GM21529 (cell line): ENCODE results near the gene MYO18A.
"Not testable (repeated sequence)": the region's sequence is repeated elsewhere in the genome, so short reads cannot be mapped to it uniquely, and the experiment has no call there.

Experiments used
- ATAC-seq: cut with Tn5 transposase; IDR thresholded peaks from one replicate; pipeline ENCODE4 v1.9.1; 2021; ENCODE audit not compliant: unreplicated experiment

MYO18A gene

DNA sequence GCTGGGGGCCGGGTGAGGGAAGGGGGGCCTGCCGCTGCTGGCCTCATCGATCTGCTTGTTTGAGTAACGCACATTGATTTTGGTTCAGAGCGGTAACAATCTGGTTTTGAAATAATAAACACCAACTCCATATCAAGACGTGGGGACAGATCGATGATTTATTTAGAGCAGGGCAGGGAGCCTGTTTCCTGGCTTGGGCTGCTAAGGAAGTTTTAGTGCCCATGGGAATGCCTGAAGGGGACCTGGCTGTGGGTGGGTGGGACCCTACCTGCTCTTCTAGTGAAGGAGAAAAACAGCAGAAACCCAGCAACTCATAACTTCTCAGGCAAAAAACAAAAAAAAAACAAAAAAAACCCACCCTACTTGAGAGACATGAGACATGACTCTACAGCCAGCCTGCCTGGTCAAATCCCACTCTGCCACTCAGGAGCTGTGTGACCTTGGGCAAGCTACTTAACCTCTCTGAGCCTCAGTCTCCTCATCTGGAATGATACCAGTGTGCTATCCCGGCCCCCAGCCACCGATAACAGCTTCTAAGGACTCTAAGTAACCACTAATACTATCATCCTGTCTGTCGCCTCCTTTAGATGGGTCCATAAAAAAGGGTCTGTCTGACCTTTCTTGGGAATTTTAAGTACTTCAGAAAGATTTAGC, 71.2 kb downstream of the MYO18A start:
- no peak for ATAC-seq

DNA sequence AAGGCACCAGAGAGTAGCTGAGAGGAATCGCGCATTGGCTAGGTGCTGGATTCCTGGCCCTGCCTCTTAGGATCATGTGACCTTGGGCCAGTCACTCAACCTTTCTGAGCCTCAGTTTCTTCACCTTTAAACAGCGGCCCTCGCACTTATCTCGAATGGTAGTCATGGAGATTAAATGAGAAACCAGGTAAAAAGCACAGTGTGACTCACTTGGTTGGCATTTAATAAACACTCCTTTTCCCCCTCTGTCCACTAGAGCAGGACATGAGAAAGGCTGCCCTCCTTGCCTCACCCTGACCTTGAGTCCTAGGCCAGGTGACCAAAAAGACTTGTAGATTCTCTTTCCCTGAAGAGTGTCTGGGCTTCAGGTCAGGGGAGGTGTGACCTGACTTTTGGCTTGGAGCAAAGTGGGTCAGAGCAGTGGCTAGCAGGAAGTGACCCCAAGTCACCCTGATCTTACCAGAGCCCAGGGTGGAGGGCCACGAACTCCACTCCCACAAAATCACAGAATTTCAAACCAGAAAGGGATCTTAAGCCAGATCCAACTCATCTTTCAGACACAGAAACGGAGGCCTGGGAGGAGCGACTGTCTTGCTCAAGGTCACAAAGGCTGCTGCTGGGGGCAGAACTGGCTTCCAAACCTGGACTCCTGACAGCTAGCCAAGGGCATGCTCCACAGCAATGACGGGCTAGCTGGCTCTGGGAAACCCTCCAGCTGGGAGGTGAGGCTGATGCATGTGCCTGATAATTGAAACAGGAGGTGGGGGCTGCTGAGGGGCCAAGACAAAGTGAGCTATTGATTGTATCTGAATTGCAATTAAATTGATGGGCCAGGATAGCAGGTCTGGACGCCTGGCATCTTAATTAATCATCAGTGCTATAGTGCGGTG, 72.0 kb downstream of the MYO18A start:
- no peak for ATAC-seq

DNA sequence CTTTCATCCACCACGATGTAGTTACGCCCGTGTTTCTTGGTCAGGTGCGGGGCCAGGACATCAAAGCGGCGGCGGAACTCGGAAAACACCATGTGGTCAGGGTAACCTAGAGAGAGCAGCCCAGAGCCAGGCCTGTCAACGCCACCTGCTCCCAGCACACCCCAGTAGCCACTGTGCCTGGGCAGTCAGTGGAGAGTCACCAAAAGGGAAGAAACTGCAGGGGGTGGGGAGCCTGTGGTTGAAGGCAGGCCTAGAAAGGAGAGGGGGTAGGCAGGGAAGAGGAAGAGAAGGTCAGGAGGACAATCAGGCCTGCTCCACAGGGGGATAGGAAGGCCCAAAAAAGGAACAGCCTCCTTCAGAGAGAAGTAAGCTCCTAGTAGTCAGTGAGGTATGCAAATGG, 73.1 kb downstream of the MYO18A start:
- no peak for ATAC-seq

DNA sequence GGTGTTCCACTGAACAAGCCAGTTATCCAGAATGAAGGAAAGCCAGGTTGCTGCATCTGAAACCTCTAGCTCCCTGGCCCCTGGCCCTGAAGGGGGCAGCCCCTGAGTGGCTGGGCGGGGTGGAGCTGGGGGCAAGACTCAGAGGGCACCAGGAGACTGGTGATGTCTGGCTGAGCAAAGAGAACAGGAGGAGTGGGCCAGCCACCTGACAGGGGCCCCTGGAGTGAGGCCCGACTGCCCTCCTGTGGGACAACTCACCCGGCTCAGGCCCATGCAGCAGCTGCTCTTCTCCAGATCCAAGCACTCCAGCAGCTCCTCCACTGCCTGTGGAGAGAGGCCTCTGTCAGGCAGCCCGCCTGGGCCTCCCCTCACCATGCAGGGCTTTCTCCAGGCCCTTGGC, 76.9 kb downstream of the MYO18A start:
- no peak for ATAC-seq

DNA sequence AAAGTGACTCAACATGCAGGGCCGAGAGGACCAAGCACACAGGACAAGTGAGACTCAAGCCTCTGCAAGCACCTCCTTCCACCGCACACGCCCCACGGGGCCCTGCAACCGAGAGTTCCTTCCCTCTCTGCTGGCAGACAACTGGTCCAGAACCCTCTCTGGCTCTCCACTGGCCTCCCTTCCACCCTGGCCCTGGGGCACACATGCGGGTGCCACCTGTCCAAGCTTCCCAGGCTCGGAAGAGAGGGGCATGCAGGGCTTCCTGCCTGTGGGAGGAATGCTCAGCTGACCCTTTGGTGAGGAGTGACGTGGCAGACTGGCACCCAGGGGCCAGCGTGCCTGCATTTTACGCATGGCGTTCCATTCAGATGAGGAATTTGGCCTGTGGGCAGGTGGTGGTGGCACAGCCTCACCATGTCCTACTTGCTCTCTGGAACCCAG, 77.4 kb downstream of the MYO18A start:
- no peak for ATAC-seq

DNA sequence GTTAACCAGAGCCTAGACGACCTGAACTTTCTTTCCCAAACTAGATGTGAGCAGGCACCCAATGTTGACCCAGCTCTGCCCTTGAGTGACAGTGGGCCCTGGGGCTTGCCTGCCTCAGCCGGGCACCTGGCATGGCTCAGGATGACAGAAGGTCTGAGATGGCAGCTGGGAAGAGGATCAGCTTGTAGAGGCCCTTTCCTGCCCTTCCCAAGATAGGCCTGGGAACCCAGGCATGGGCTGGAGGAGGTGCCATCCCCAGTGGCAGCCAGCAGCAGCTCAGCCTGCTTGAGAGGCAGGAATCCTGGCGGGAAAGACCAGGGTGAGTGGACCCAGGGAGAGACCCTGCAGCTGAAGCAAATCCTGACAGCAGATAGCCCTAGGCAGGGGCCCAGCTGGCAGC, 78.2 kb downstream of the MYO18A start:
- no peak for ATAC-seq

DNA sequence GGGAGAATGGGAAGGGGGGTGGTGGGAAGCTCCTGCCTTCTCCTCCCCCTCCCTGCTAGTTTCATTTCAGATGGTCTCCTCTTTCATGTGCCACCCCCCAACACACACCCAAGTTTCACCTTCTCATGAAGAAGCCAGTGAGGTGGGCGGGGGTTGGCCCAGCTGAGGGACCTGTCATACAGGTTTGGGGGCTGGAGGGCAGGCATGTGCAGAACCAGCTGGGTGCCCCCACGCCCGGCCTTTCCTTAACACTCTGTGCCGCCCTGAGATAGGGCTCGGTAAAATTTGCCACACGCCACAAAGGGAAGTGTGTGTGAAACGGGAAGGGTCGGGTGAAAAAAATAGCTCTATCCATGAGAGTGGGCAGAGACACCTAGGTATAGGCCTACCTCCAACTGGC, 79.9 kb downstream of the MYO18A start:
- ATAC-seq = no peak

DNA sequence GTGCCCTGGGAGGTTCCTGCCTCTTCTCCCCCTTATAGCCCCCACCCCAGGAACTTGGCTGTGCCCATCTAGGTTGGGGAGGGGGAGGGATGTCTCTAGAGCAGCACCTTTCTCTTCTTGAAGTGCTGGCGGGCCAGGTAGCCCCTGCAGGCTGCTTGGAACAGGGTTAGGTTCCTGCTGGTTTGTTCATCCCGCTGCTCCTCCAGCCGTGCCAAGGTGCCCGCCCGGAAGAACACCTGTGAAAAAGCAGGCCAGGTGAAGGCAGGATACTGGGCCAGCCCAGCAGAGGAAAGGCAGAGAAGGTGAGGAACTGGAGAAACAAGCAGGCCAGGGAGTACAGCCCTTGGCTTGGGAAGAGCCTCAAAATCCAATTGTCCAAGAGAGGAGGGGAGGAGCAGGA, 80.7 kb downstream of the MYO18A start:
- ATAC-seq = no peak

DNA sequence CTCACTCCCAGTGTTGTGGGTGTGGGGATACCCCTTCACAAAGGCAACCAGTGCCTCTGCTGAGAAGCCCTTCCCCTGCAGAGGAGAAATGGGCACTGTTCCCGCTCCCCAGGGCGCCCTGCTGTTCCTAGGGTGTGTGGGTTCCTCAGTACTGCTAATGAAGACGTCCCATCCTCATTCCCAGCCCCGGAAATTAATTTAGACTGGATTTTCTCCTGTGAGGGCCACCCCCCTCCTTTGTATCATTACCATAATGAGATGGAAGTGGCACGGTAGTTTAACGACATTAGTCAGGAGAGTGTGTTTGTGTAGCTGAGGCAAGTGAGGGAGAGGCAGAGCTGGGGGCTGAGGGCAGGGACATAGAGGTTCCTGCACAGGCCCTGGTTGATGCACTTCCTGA, 84.1 kb downstream of the MYO18A start:
- no peak for ATAC-seq

DNA sequence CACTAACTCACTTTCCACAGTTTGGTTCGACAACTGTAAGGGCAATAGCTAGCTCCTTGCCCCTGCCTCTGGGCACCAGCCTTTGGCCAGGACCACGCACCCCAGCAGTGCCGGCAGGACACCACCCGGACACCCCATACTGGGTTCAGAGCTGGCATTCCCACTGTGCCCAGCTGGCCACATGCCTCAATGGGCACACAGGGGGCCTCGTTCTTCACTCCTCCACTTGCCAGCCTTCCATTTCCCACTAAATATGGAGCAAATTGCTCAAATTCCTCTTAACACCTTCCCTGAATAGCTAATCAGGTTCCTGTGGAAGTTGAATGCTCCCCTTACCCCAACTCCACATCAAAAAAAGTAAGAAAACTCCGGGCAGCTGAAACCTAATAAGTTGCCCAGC, 84.8 kb downstream of the MYO18A start:
- ATAC-seq = no peak

DNA sequence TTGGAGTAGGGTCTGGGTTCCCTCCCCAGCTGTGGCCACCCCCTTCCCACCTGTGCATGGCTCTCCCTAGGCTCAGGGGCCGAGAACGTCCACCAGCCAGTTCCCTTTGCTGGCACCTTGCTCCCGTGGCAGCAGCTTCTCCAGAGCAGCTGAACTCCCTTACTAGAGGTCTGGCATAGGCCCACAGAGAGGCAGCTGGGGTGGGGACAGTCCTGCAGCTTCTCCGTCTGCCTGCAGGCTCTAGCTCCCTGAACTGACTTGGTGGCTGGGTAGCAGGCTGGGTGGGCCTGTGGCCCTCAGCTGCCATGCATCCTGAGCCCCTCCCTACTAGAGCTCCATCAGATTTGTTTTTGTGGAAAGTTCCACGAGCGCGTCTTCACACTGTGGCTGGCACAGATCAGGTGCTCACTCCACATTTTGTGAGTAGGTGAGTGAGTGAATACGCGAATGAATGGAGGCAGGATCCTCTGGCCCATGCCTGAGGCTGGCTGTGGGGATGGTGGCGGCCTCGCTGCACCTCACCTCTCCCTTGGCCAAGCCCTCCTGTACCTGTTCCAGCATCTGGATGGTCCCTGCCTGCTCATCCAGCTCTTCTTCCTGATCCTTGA, 86.0 kb downstream of the MYO18A start:
- no peak for ATAC-seq

DNA sequence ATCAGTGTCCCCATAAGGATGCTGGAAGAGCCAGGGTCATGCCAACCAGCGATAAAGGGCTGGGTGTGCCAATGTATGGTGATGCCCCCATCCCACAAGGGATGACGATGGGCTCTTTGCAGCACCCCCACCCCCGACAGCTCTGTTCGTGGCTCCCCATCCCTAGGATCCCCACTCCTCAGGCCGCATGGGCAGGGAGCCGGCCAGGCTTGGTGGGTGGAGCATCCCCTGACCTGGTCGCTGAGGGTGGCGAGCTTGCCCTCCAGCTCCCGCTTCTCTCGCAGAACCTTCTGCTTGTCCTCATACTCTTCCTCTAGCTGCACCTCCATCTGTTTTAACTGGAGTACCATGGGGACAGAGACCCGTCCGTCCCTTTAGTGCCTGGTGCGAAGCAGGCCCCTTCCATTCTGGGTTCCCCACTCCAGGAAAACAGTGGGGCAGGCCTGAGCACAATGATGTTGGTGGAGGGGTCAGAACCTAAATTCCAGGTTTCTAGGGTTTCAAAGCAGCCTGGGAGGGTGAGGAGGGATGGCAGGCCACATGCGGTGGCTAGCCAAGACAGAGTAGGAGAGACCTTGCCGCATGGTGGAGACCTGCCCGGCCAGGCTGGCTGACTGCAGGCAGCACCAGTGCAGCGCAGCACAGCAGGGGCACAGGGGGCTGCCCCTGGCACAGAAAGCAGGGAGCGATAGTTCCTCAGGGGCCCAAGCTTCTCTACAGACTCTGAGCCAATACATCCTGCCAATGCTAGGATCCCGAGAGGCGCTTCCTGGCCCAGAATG, 86.9 kb downstream of the MYO18A start:
- no peak for ATAC-seq

DNA sequence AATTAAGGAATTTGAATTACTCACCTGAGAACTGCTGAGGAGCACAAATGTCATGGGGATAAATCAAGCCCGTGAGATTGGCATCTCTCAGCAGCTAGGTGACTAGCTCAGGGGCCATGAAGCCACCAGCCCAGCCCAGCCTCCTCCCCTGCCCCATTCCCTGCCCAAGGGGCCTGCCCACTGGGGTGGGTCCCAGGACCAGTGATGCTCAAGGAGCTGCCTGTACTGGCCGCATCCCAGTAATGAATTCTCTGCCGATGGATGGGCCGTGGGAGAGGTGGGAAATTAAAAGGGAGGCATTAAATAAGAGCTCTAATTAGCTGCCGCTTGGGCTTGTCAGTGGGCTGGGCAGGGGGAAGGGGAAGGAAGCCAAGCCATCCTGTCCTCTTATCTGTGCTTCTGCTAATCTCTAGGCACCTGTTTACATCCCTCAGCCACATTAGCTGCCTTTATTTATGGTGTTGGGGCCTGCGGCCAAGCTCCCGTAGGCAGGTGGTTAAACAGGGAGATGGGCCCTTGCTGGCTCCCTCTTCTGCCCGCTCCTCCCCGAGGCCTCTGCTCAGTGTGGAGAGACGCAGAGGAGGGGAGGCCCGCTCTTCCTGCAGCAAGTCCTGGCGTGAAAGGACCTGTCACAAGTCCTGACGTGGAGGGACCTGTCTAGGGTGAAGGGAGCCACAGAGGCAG, 88.5 kb downstream of the MYO18A start:
- no peak for ATAC-seq

DNA sequence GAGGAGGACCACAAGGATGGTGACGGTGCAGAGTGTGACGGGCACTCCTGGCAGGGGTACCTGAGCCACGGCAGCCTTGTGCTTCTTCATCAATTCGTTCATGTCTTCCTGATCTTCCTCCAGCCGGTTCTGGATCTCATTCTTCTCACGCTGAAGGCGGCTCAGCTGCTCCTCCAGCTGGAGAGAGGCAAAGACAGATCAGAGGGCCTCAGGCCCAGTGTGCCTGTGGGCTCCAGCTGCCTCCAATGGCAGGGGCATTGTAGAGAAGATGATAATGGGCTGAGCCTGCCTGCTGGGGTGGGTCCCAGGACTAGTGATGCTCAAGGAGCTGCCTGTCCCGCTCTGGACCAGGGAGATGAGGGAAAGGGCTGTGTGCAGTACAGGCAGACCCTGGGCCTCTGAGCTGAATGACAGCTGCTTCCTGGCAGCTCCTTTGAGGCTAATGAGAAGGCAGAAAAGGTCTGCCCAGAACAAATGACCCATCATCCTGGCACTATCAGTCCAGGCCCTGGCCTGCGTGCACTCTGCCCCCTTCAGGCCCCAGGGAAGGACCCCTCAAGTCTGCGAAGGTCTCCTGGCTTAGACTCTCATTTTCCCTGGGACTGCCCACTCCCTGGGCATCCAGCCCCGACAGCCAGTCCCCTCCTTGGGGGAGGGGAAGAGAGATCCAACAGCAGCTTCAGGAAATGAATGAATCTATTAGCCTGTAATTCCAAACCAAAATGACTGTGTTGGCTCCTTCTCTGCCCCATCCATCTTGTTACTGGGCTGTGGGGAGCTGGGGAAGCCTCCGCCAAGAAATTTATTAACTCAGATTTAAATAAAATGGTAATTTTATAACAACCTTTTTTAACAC, 89.2 kb downstream of the MYO18A start:
- no peak for ATAC-seq

DNA sequence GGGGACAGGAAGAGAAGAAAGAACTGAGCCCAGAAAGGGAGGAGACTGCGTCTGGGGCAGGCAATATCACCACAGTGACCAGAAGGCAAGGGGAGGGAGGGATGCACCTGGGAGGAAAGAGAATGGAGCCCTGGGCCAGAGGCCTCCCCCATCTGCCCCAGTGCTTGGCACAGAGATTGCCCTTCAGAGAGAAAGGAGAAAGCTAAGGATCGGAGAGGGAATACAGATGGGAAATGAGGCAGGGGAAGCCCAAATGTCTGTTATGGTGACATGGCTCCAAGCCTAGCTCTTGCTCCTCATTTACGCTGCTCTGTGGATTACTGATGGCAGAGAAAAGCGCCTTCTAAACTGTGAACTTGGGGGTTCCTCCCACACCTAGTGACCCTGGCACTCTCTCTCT, 90.1 kb downstream of the MYO18A start:
- ATAC-seq = no peak

DNA sequence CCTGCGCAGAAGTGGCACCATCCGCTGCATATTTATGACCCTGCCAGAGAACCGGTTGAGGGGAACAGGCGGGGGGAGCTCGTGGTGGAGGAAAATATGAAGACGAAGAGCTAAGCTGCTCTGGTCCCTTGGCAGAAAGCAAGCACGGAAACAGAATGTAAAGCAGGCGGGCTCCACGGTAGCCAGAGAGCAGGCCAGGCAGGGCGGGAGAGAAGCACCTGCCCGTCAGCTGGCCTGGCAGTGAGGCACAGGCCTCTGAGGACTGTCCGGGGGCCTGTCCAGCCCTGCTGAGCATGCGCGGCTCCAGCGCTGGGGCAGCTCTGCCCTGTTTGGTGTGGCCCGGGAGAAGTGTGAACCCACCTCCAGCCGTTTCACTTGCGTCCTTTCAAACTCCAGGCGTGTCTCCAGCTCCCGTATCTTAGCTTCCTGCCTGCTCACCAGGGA, 90.6 kb downstream of the MYO18A start:
- ATAC-seq = no peak

DNA sequence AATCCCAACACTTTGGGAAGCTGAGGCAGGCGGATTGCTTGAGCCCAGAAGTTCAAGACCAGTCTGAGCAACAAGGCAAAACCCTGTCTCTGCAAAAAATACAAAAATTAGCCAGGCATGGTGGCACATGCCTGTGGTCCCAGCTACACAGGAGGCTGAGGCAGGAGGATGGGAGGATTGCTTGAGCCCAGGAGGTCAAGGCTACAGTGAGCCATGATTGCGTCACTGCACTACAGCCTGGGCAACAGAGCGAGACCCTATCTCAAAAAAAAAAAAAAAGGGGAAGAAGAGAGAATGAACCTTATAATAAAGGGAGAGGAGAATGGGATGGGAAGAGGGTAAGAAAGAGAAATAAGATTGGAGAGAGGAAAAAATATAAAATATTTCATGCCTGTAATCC, 91.4 kb downstream of the MYO18A start:
- ATAC-seq = not testable (repeated sequence)

DNA sequence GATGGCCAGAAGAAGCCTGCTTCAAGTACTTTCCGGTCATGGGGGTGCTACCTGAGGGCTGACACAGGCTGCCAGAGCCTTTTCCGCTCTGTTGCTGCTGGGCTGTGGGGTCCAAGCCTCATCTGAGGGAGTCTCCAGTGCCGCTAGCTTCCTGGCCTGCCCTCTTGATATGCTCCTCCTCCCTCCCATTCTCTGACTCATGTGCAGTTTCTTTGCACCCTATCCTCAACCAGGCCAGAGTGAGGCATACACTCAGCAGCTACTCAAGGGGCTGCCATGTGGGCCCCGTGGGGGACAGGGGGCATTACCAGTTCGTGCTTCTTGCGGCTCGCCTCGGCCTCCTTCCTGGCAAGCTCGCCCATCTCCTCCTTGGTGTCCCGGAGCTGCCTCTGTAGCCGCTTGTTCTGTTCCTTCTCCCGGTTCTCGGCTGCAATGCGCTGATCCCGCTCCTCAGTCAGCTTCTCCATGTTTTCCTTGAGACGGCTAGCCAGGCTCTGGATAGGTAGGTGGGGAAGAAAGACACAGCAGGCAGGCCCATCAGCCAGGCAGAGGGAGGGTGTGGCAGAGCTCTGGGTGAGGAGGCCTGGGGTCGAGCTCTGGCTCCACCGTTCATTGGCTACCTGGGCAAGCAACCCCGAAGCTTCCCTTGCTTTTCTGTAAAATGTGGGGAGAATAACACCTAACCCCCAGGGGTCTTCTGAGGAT, 93.4 kb downstream of the MYO18A start:
- ATAC-seq = no peak

DNA sequence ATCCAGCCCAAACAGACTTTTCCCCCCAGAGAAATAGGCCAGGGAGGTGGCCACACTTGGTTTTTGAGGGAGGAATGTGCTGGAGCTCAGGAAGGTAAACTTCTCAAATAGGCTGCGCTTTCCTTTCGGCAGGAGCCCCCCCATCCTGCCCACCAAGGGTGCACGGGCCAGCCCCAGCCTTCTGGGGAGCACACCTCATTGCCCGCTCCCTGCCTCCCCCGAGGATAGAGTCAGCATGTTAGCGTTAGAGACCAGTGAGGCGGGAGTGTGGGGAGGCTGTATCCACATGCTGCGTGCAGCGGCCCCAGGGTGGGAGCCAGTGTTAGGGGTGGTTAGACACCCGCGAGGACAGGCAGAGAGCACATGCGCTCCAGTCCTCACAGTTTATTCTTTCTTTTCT, 95.0 kb downstream of the MYO18A start:
- no peak for ATAC-seq
